ENCODE results near the gene TENT4B. TPM values are rescaled to one million over a fixed set of nuclear protein-coding genes. Genes with fewer than 3 reads are reported as not detected.

TENT4B gene
- total RNA-seq, 1 donor from 2014 or later: 14.0 TPM

GRCh38 chr16:50121278-50121677, 31.8 kb upstream of the TENT4B start:
- no peaks in the 10 kb centered on the region for H3K27me3 ChIP-seq
- TF ChIP-seq POLR2A (IDR thresholded peaks at IDR 0.05) (no peak), POLR2AphosphoS5 (IDR thresholded peaks at IDR 0.05; ENCODE audit: insufficient read depth in 1 of 2, low read depth in 1 of 2) (no peak), CTCF (IDR thresholded peaks at IDR 0.05) (no peak)
- H3K4me1 ChIP-seq: no peaks in the 10 kb centered on the region
- H3K9me3 ChIP-seq: no peaks in the 10 kb centered on the region
- DNase-seq (ENCODE audit: extremely low spot score in 2 of 2): no peak
- intact Hi-C loops (cut with DNase I): no loop called here
- H3K36me3 ChIP-seq: no peaks in the 10 kb centered on the region
- H3K27ac ChIP-seq: no peak overlapping the region
- H3K4me3 ChIP-seq: no peak overlapping the region

GRCh38 chr16:50121721-50122445, 31.2 kb upstream of the TENT4B start:
- Histone ChIP-seq H3K27me3 (no peaks in the 10 kb centered on the region), H3K4me1 (no peaks in the 10 kb centered on the region), H3K27ac (no peak overlapping the region), H3K9me3 (no peaks in the 10 kb centered on the region), H3K4me3 (no peak overlapping the region), H3K36me3 (no peaks in the 10 kb centered on the region)
- DNase-seq (ENCODE audit: extremely low spot score in 2 of 2): no peak
- intact Hi-C loops (cut with DNase I): no loop called here
- no peak for TF ChIP-seq POLR2A (IDR thresholded peaks at IDR 0.05)
- no peak for TF ChIP-seq POLR2AphosphoS5 (IDR thresholded peaks at IDR 0.05; ENCODE audit: insufficient read depth in 1 of 2, low read depth in 1 of 2)
- no peak for TF ChIP-seq CTCF (IDR thresholded peaks at IDR 0.05)

GRCh38 chr16:50123417-50123816, 29.7 kb upstream of the TENT4B start:
- no peaks in the 10 kb centered on the region for H3K4me1 ChIP-seq
- H3K27me3 ChIP-seq: no peaks in the 10 kb centered on the region
- no peak overlapping the region for H3K4me3 ChIP-seq
- H3K36me3 ChIP-seq: no peaks in the 10 kb centered on the region
- intact Hi-C loops (cut with DNase I): no loop called here
- H3K27ac ChIP-seq: no peak overlapping the region
- TF ChIP-seq POLR2AphosphoS5 (IDR thresholded peaks at IDR 0.05; ENCODE audit: insufficient read depth in 1 of 2, low read depth in 1 of 2): no peak
- no peak for TF ChIP-seq POLR2A (IDR thresholded peaks at IDR 0.05)
- no peak for TF ChIP-seq CTCF (IDR thresholded peaks at IDR 0.05)
- DNase-seq (ENCODE audit: extremely low spot score in 2 of 2): no peak
- H3K9me3 ChIP-seq: no peaks in the 10 kb centered on the region

GRCh38 chr16:50124769-50125168, 28.3 kb upstream of the TENT4B start:
- H3K4me3 ChIP-seq: no peak overlapping the region
- no peak for DNase-seq (ENCODE audit: extremely low spot score in 2 of 2)

More at GRCh38 chr16:50124769-50125168, 28.3 kb upstream of the TENT4B start:
- Histone ChIP-seq H3K27me3 (no peaks in the 10 kb centered on the region), H3K9me3 (no peaks in the 10 kb centered on the region), H3K36me3 (no peaks in the 10 kb centered on the region), H3K4me1 (no peaks in the 10 kb centered on the region), H3K27ac (no peak overlapping the region)
- intact Hi-C loops (cut with DNase I): no loop called here
- TF ChIP-seq POLR2AphosphoS5 (IDR thresholded peaks at IDR 0.05; ENCODE audit: insufficient read depth in 1 of 2, low read depth in 1 of 2) (no peak), POLR2A (IDR thresholded peaks at IDR 0.05) (no peak), CTCF (IDR thresholded peaks at IDR 0.05) (no peak)
